Measurements from ENCODE around the gene CEBPG.

Gene CEBPG

DNA sequence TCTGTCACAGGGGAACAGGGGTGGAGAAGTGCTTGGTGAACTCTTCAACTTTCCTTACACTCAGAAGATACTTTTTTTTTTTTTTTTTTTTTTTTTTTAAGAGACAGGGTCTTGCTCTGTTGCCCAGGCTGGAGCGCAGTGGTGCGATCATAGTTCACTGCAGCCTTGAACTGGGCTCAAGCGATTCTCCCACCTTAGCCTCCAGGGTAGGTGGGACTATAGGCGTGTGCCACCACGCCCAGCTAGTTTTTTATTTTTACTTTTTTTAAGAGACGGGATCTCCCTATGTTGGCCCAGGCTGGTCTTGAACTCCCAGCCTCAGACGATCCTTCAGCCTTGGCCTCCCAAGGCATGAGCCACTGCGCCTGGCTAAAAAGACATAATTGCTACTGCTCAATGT lies 11.5 kb downstream of the CEBPG start:
- DNase-seq: no peak

DNA sequence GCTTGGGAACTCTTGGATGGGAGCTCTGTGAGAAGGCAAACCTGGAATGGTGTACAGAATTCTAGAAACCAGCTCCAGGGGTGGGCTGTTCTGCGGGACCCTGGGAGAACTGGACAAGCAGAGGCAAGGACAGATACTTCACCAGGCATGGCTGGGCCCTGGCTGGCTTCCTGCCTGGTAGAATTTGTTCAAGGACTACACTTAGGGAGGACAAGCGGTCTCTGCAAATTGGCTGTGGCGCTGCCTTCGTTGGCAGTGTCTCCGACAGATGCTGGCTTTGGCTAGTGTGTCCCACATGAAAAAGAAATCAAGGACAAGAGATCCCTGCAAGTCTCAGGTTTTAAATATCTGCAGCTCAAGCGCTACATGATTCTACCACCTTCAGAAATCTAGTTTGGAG lies 12.4 kb downstream of the CEBPG start:
- DNase-seq: no peak

- no peak for DNase-seq
Measured at GRCh38 chr19:33386361-33386858, 12.9 kb downstream of the CEBPG start.

DNA sequence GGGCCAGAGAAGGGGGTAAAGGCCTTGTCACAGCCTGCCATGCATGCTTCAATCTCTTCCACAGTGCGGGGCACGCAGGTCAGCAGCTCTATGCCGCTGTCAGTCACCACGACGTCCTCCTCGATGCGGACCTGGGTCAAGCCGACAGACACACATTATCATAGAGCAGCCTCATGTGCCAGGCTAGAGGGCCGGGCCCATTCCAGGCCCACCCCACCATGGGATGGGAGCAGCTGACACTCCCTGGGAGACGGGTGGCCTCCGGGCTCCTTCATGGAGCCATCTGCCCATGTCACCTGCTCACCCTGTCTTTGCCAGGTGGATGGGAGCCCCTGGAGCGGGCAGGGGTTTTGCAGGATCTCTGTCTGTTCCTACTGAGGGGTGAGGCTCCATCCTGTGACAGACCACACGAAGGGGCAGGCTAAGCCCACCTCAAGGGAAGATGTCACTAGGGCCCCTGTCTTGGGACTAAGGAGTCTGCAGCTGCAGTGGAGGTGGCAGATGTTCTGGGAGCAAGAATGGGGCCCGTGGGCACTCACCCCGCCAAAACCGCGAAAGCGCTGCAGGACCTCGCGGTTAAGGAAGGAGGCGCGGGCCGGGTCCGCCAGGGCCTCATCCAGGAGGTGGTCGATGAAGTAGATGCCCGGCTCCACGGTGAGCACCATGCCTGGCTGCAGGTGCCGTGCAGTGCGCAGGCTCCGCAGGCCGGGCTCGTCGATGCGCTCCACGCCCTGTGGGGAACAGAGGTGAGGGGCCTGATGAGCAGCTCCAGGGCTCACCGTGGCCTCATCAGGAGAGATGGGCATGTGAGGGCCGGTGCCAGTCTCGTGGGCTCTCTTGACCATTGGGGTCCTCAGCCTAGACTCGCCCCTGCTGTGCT lies 14.1 kb downstream of the CEBPG start:
- no peak for DNase-seq

GRCh38 chr19:33388231-33388724 lies 14.8 kb downstream of the CEBPG start:
- no peak for DNase-seq

- DNase-seq: no peak
Measured at GRCh38 chr19:33388725-33389420, 15.4 kb downstream of the CEBPG start.

GRCh38 chr19:33389421-33390100 lies 16.1 kb downstream of the CEBPG start:
- no peak for DNase-seq

- DNase-seq: no peak
Measured at GRCh38 chr19:33390101-33390907, 16.8 kb downstream of the CEBPG start.

- DNase-seq: no peak
Measured at GRCh38 chr19:33390908-33391630, 17.6 kb downstream of the CEBPG start.

GRCh38 chr19:33391631-33392249 lies 18.2 kb downstream of the CEBPG start:
- no peak for DNase-seq

DNA sequence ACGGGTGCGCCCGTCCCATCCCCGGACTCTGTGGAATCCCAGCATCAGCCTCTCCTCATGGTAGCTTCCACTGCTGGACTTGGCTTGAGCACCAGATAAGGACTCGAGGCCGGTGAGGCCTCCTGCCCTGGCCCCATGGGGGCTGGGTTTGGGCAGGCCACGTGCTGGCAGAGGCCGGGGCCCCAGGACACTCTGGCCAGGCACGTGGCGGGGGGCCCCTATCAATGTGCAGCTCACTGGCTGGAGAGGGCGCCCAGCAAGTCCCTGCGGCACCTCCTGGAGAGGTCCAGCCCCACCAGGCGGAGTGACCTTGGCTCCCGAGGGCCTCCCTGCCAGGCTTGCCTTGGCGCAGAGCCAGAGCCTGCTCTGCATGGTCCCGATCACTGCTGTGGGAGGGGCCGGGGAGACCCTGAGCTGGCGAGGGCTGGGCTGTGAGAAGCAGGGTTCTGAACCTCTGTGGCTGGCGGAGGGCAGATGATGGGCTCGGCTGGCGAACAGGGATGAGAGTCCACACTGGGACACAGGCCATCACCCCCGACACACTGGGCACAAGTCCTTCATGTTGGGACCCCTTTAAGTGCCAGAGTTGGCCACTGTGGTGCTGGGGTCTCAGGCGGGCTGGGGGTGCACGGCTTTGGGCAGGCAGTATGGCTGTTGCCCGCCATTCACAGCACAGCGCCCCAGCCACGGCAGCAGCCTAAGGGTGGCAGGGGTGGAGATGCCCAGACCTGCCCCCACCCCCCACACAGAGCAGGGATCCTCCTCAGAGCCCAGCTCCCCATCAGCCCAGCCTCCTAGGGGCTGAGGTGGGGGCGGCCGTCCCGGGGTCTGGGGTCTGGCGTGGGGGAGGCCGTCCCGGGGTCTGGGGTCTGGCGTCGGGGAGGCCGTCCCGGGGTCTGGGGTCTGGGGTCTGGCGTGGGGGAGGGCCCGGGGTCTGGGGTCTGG lies 19.1 kb downstream of the CEBPG start:
- no peak for DNase-seq

- DNase-seq: no peak
Measured at GRCh38 chr19:33393286-33394005, 19.9 kb downstream of the CEBPG start.

- no peak for DNase-seq
Measured at GRCh38 chr19:33394006-33394722, 20.7 kb downstream of the CEBPG start.

- DNase-seq: no peak
Measured at GRCh38 chr19:33394723-33395560, 21.4 kb downstream of the CEBPG start.

GRCh38 chr19:33395561-33396550 lies 22.3 kb downstream of the CEBPG start:
- no peak for DNase-seq

Data from hematopoietic multipotent progenitor cell treated with erythropoietin and hydrocortisone succinate and interleukin-3 and kit ligand, for 8 days (in vitro differentiated cells).